Fibroblast of peridontal ligament (primary cell): ENCODE results near the gene SMC5.
"Not testable (repeated sequence)": the region's sequence is repeated elsewhere in the genome, so short reads cannot be mapped to it uniquely, and the experiment has no call there.

Experiments
- DNase-seq: peaks from one replicate; pipeline ENCODE4 v3.0.0-alpha.2; 2010; ENCODE audit errors: extremely low read depth

SMC5 gene

GRCh38 chr9:70258692-70259511 is at the start of gene SMC5:
TSS of gene SMC5 (plus strand) at chr9:70258978. CDS start at chr9:70259079, 101 bp downstream.
- DNase-seq: peak; percentile 91

GRCh38 chr9:70217029-70217428 is 41.7 kb upstream of the SMC5 start:
- no peak for DNase-seq

GRCh38 chr9:70218767-70219166 is 40.0 kb upstream of the SMC5 start:
- peak; percentile 80 for DNase-seq

GRCh38 chr9:70220216-70220615 is 38.6 kb upstream of the SMC5 start:
- no peak for DNase-seq

- no peak for DNase-seq
Measured at GRCh38 chr9:70222354-70222753, 36.4 kb upstream of the SMC5 start.

- DNase-seq: no peak
Measured at GRCh38 chr9:70228118-70228517, 30.7 kb upstream of the SMC5 start.

- no peak for DNase-seq
Measured at GRCh38 chr9:70228611-70229010, 30.2 kb upstream of the SMC5 start.

GRCh38 chr9:70229026-70229425 is 29.8 kb upstream of the SMC5 start:
- DNase-seq: no peak

- peak; percentile 77 for DNase-seq
Measured at GRCh38 chr9:70229579-70229978, 29.2 kb upstream of the SMC5 start.

GRCh38 chr9:70232476-70232875 is 26.3 kb upstream of the SMC5 start:
- DNase-seq: no peak

GRCh38 chr9:70234208-70234607 is 24.6 kb upstream of the SMC5 start:
- not testable (repeated sequence) for DNase-seq

GRCh38 chr9:70245952-70246351 is 12.8 kb upstream of the SMC5 start:
- DNase-seq: not testable (repeated sequence)

- DNase-seq: no peak
Measured at GRCh38 chr9:70250221-70250620, 8.6 kb upstream of the SMC5 start.

- DNase-seq: peak; percentile 25
Measured at GRCh38 chr9:70255486-70255885, 3.3 kb upstream of the SMC5 start.

GRCh38 chr9:70256123-70256551 is 2.6 kb upstream of the SMC5 start:
- peak; percentile 57 for DNase-seq

- no peak for DNase-seq
Measured at GRCh38 chr9:70257502-70257901, 1.3 kb upstream of the SMC5 start.

GRCh38 chr9:70257991-70258691 is 637 bp upstream of the SMC5 start:
- peak; percentile 65 for DNase-seq

- DNase-seq: no peak
Measured at GRCh38 chr9:70259512-70259802, 679 bp downstream of the SMC5 start.

- DNase-seq: no peak
Measured at GRCh38 chr9:70260007-70260443, 1.2 kb downstream of the SMC5 start.

GRCh38 chr9:70260606-70261005 is 1.8 kb downstream of the SMC5 start:
- DNase-seq: no peak

- no peak for DNase-seq
Measured at GRCh38 chr9:70261131-70261870, 2.5 kb downstream of the SMC5 start.

- no peak for DNase-seq
Measured at GRCh38 chr9:70262366-70262765, 3.6 kb downstream of the SMC5 start.

GRCh38 chr9:70262948-70263347 is 4.2 kb downstream of the SMC5 start:
- DNase-seq: no peak
